Activated CD8-positive, alpha-beta memory T cell treated with anti-CD3 and anti-CD28 coated beads for 1 hour (primary cell): ENCODE data around the gene EVI5.

Experiments used
- DNase-seq, 2 donors: peaks; one replicate each; pipeline ENCODE4 v3.0.0-alpha.2; 2020; ENCODE audit warnings: low read depth in 1 of 2; ENCODE audit errors: extremely low read depth in 1 of 2

Gene EVI5

DNA sequence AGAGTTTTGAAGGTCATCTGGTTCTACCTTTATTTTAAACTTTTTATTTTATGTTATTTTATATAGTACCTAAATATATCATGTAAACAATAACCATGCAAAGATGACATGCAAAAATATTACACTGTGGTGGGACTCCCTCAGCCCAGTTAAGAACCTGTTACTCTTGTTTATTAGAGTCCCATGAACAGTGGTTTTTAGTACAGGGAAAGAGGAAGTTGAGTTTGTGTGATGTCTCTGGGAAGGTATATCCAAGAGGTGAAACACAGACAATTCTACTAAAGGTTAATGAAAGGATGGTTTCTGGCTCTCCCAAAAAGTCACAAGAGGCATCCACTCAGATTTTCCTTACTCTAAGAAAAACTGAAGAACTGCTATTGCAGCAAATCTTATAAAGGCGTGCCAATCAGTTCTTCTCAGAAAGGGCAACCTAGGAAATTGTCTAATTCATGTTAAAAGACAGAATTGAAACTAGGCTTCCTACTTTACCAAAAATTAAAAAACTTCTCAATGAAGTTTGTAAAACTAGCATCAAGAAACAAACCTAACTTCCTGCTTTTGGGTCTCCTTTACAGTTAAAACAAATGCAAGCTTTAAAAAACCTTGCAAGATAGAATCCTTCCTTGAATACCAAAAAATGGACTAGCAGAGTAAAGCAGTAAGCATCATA is 318.1 kb downstream of the EVI5 start:
- no peak for DNase-seq

DNA sequence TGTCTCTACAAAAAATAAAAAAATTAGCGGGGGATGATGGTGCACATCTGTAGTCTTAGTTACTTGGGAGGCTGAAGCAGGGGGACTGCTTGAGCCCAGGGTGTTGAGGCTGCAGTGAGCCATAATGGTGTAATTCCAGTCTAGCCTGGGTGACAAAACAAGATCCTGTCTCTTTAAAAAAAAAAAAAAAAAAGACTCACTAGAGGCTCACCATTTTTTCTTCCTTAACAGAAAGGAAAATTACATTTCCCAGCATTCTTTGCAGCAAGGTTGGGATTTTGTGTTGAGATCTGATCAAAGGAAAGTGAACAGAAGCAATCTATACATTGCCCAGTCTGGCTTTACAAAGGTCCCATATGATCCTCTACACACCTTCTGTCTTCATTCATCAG is 319.7 kb downstream of the EVI5 start:
- no peak for DNase-seq

DNA sequence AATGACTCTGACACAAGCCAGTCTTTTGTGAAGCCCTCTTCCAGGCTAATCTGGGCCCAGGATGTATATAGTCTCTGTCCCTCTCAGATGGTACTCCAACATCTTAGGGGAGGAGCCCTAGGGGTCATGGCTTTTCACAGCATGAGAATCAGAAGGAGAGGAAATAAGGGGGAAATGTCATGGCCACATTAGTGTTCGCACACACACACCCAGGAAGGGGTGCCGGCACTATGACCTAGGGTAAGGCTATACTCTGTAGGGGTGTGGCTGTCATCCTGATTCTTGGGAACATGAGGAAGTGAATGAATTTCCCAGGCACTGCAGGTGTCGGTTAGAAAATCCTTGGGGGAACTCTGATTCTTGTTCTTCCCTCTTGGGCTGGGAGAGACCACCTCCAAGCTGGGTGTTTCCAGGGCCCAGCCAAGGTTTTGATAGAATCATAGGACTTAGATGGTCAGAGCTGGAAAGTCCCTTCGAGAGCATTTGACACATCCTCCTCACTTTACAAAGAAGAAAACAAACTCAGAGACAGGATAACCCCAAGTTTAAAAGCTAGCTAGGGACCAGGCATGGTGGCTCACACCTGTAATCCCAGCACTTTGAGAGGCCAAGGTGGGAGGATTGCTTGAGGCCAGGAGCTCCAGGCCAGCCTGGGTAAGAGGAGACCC is 320.2 kb downstream of the EVI5 start:
- DNase-seq = no peak

DNA sequence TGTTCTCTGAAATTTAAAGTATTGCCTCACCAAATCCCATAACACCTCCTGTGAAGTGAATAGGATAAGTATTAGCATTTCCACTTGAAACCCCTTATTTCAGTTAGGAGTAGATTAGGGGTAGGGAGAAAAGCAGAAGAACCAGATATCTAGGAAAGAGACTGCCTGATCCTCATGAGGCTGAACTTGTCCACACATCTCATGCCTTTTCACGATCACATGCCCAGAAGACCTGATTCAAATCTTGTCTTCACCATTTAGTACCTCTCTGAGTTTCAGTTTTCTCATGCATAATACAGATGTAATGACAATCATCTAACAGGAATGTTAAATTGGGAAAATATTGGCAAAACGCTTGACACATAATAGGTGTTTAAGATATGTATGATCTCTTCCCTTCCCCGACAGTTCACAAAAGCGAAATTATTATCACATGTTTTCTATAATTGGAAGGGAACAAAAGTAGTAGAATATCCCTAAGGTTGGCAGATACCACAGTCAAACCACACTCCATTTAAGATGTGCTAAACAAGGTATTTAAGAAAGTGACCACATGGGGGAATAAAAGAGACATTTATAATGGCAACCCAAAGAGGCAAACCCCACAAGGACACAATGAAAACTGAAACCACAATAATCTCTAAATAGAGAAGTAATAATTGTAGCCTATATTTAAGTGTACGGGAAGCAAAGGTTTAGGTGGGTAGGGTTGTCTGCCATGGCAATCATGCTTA is 323.4 kb downstream of the EVI5 start:
- DNase-seq = no peak

DNA sequence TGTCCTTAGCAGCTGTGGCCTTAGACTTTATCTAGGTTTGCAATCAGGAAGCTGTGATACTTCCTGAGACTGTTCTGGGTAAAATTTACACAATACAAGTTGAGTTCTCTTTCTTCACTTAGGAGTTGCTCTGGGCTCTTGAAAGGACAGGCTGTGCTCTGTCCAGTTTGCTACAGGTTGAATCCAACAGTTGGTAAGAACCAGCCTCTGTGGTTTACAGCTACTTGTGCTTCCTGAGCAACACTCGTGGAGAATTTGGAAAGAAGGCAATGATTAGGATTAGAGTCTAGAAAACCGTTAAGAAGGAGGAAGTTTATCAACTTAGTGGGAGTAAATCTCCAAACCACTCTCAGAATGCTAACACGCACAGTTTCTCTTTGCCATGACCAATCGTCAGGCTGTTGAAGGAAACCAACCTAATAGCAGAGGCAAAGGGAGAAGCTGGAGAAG is 325.0 kb downstream of the EVI5 start:
- DNase-seq = no peak
